Glutamatergic neuron (in vitro differentiated cells): ENCODE data around the gene SERPINA9. TPM values are rescaled to one million over a fixed set of nuclear protein-coding genes. Genes with fewer than 3 reads are reported as not detected.

ENCODE experiments used
- DNase-seq: peaks from one replicate; pipeline ENCODE4 v3.0.0; 2022
- H3K27ac Mint-ChIP-seq: one replicate; pipeline ENCODE4 v1.8.0; 2020; ENCODE audit warnings: mild to moderate bottlenecking, mixed read lengths, inconsistent platforms; ENCODE audit not compliant: unreplicated experiment
- H3K27me3 Mint-ChIP-seq: one replicate; pipeline ENCODE4 v1.8.0; 2020; ENCODE audit warnings: mild to moderate bottlenecking, moderate library complexity, mixed read lengths, inconsistent platforms; ENCODE audit not compliant: unreplicated experiment
- H3K36me3 Mint-ChIP-seq: one replicate; pipeline ENCODE4 v1.8.0; 2020; ENCODE audit warnings: mild to moderate bottlenecking, mixed read lengths, inconsistent platforms; ENCODE audit not compliant: unreplicated experiment
- H3K4me1 Mint-ChIP-seq: one replicate; pipeline ENCODE4 v1.8.0; 2020; ENCODE audit warnings: mild to moderate bottlenecking, low read depth, mixed read lengths, inconsistent platforms; ENCODE audit not compliant: unreplicated experiment
- H3K4me3 Mint-ChIP-seq: one replicate; pipeline ENCODE4 v1.8.0; 2020; ENCODE audit warnings: mild to moderate bottlenecking, mixed read lengths, inconsistent platforms; ENCODE audit not compliant: unreplicated experiment
- H3K9me3 Mint-ChIP-seq: one replicate; pipeline ENCODE4 v1.8.0; 2020; ENCODE audit warnings: mild to moderate bottlenecking, moderate library complexity, mixed read lengths, inconsistent platforms; ENCODE audit not compliant: unreplicated experiment
- CTCF ChIP-seq: fragments of 200-600 bp; sonication (generic); IDR thresholded peaks from one replicate; pipeline ENCODE4 v1.5.0; 2021; ENCODE audit not compliant: partially characterized antibody, unreplicated experiment
- total RNA-seq: library from RNA; stranded (reverse); fragmentation: NEBNext Ultra II Directional; extraction: Animal tissue kit (Norgen Biotek cat#: 25700); gene quantifications from one replicate; pipeline ENCODE4 v1.2.1, GENCODE V29; 2021; ENCODE audit not compliant: unreplicated experiment

The SERPINA9 gene
- total RNA-seq, 1 donor from 2014 or later, result not detected

GRCh38 chr14:94478420-94478819 is 2.4 kb upstream of the SERPINA9 start:
- no peak for TF ChIP-seq CTCF
- Mint-ChIP-seq H3K9me3 (peaks cover 2% of the 10 kb centered on the region), H3K27me3 (no peaks in the 10 kb centered on the region), H3K4me1 (no peaks in the 10 kb centered on the region), H3K27ac (no peak overlapping the region), H3K4me3 (no peak overlapping the region), H3K36me3 (no peaks in the 10 kb centered on the region)
- DNase-seq, result no peak

GRCh38 chr14:94474581-94475031 is 1.4 kb downstream of the SERPINA9 start:
- Mint-ChIP-seq H3K27me3 (peaks cover 3% of the 10 kb centered on the region), H3K4me3 (no peak overlapping the region), H3K4me1 (no peaks in the 10 kb centered on the region), H3K9me3 (peaks cover 2% of the 10 kb centered on the region), H3K27ac (no peak overlapping the region), H3K36me3 (no peaks in the 10 kb centered on the region)
- TF ChIP-seq CTCF, result no peak
- no peak for DNase-seq

- no peaks in the 10 kb centered on the region for H3K36me3 Mint-ChIP-seq
- peaks cover 3% of the 10 kb centered on the region for H3K27me3 Mint-ChIP-seq
- DNase-seq, result no peak
- no peak overlapping the region for H3K4me3 Mint-ChIP-seq
- no peaks in the 10 kb centered on the region for H3K4me1 Mint-ChIP-seq
- TF ChIP-seq CTCF, result no peak
- H3K27ac Mint-ChIP-seq, result no peak overlapping the region
- no peaks in the 10 kb centered on the region for H3K9me3 Mint-ChIP-seq
Observed at GRCh38 chr14:94473666-94474410, 2.2 kb downstream of the SERPINA9 start.

GRCh38 chr14:94472842-94473241 is 3.2 kb downstream of the SERPINA9 start:
- no peak overlapping the region for H3K27ac Mint-ChIP-seq
- no peaks in the 10 kb centered on the region for H3K4me1 Mint-ChIP-seq
- peaks cover 5% of the 10 kb centered on the region for H3K27me3 Mint-ChIP-seq
- H3K4me3 Mint-ChIP-seq, result no peak overlapping the region
- no peaks in the 10 kb centered on the region for H3K36me3 Mint-ChIP-seq
- no peak for TF ChIP-seq CTCF
- H3K9me3 Mint-ChIP-seq, result no peaks in the 10 kb centered on the region
- DNase-seq, result no peak

- Mint-ChIP-seq H3K4me3 (no peak overlapping the region), H3K9me3 (peaks cover 3% of the 10 kb centered on the region), H3K4me1 (no peaks in the 10 kb centered on the region), H3K27me3 (peaks cover 7% of the 10 kb centered on the region), H3K36me3 (peaks cover 5% of the 10 kb centered on the region), H3K27ac (no peak overlapping the region)
- DNase-seq, result no peak
- TF ChIP-seq CTCF, result no peak
Observed at GRCh38 chr14:94471045-94471444, 5.0 kb downstream of the SERPINA9 start.
